Transverse colon (tissue), 4 donors: ENCODE data around the gene PPM1B. TPM values are rescaled to one million over a fixed set of nuclear protein-coding genes. Genes with fewer than 3 reads are reported as not detected.

Experiments used
- DNase-seq: peaks from one replicate; pipeline ENCODE4 v3.0.0-alpha.2; 2019
- H3K27ac ChIP-seq, 4 donors: fragments of 200-600 bp; sonication (generic); 2 replicates each; pipeline ENCODE4 v1.5.1; 2016 to 2018; ENCODE audit warnings: inconsistent platforms in 4 of 4
- H3K27me3 ChIP-seq: fragments of 200-600 bp; sonication (generic); 2 replicates; pipeline ENCODE4 v1.5.1; 2017; ENCODE audit warnings: inconsistent platforms
- H3K36me3 ChIP-seq, 4 donors: fragments of 200-600 bp; sonication (generic); 2 replicates each; pipeline ENCODE4 v1.5.1; 2017 to 2019; ENCODE audit warnings: inconsistent platforms in 4 of 4
- H3K4me1 ChIP-seq, 4 donors: fragments of 200-600 bp; sonication (generic); 2 replicates each; pipeline ENCODE4 v1.5.1; 2017 to 2020; ENCODE audit warnings: inconsistent platforms in 4 of 4
- H3K4me3 ChIP-seq, 4 donors: fragments of 200-600 bp; sonication (generic); 1 replicate in 1 of 4; 2 replicates in 3 of 4; pipeline versions ENCODE4 v1.5.1 to v1.6.1; 2017 to 2019; ENCODE audit warnings: inconsistent platforms in 4 of 4
- H3K9me3 ChIP-seq, 2 donors: fragments of 200-600 bp; sonication (generic); 2 replicates each; pipeline ENCODE4 v1.5.1; 2017 to 2019; ENCODE audit warnings: inconsistent platforms in 2 of 2
- CTCF ChIP-seq, 5 experiments: fragments of 200-600 bp in 3 of 5; fragments of 450-650 bp in 2 of 5; sonication (generic) in 3 of 5; IDR thresholded peaks; 1 replicate in 2 of 5; 2 replicates in 3 of 5; pipeline ENCODE4 v1.5.1; 2016 to 2017; ENCODE audit warnings: antibody characterized with exemption in 5 of 5, inconsistent platforms in 3 of 5, mild to moderate bottlenecking in 2 of 5, moderate library complexity in 1 of 5
- EP300 ChIP-seq: sonication (generic); formaldehyde crosslinking; IDR thresholded peaks from one replicate; pipeline ENCODE4 v1.6.1; 2017; ENCODE audit warnings: antibody characterized with exemption, low read depth
- POLR2A ChIP-seq: fragments of 450-650 bp; IDR thresholded peaks from one replicate; pipeline ENCODE4 v1.6.1; 2016; ENCODE audit warnings: antibody characterized with exemption, mild to moderate bottlenecking, moderate library complexity
- POLR2AphosphoS5 ChIP-seq, 3 donors: sonication (generic); formaldehyde crosslinking; IDR thresholded peaks; one replicate each; pipeline ENCODE4 v1.6.1; 2016; ENCODE audit warnings: antibody characterized with exemption in 3 of 3
- WGBS, 2 donors: methylation state at CpG; one replicate each; pipeline ENCODE4 v1.1.5; 2018; ENCODE audit warnings: low coverage in 1 of 2; 5-methylcytosine and 5-hydroxymethylcytosine counted together
- in situ Hi-C, 4 donors: fragments of 200-750 bp; cut with MboI; loops; one replicate each; pipeline versions ENCODE4 v1.15.0 to v1.15.1; 2017; ENCODE audit warnings: low sequenced_read_pairs in 3 of 4, low pct_ligation_motif_present in 1 of 4, low pct_unique_long_range_greater_than_20kb in 1 of 4
- intact Hi-C: fragments of 100-400 bp; cut with DNase I; formaldehyde crosslinking; loops from one replicate; pipeline ENCODE4 v1.15.1; 2023; ENCODE audit warnings: low total_unique reads
- total RNA-seq, 4 donors: library from RNA; depleted of rRNA; stranded (reverse); fragments of >200 nt; gene quantifications; one replicate each; pipeline ENCODE4 v1.1.0, GENCODE V29; 2016

Gene PPM1B
- total RNA-seq, 4 donors from 2014 or later, result 23.7 to 108 (median 67.0) TPM

GRCh38 chr2:44189104-44189503 is 20.4 kb downstream of the PPM1B start:
- in situ Hi-C loops (no loop called here), intact Hi-C loops (no loop called here)
- Histone ChIP-seq H3K27ac (no peak overlapping the region), H3K27me3 (no peaks in the 10 kb centered on the region), H3K4me3 (no peak overlapping the region), H3K4me1 (peaks cover 0 to 50% (median 9%) of the 10 kb centered on the region in 4 donors), H3K9me3 (no peaks in the 10 kb centered on the region), H3K36me3 (no peaks in the 10 kb centered on the region)
- DNase-seq, result no peak
- no peak for TF ChIP-seq POLR2A
- TF ChIP-seq POLR2AphosphoS5 (IDR thresholded peaks at IDR 0.05), result no peak
- TF ChIP-seq CTCF (IDR thresholded peaks at IDR 0.05), result no peak
- no peak for TF ChIP-seq EP300
- WGBS, 2 donors, result 82 to 89% methylated on average over 4 of the region's 4 CpGs

GRCh38 chr2:44190526-44190925 is 21.9 kb downstream of the PPM1B start:
- no peak for TF ChIP-seq POLR2A
- TF ChIP-seq EP300, result no peak
- TF ChIP-seq CTCF (IDR thresholded peaks at IDR 0.05), result no peak
- no peak for TF ChIP-seq POLR2AphosphoS5 (IDR thresholded peaks at IDR 0.05)
- no peak overlapping the region for H3K27ac ChIP-seq
- H3K4me1 ChIP-seq, result peaks cover 0 to 36% (median 8%) of the 10 kb centered on the region in 4 donors
- H3K27me3 ChIP-seq, result no peaks in the 10 kb centered on the region
- in situ Hi-C loops (no loop called here), intact Hi-C loops (no loop called here)
- 72 to 74% methylated on average over 3 of the region's 3 CpGs for WGBS, 2 donors
- H3K4me3 ChIP-seq, result no peak overlapping the region
- no peaks in the 10 kb centered on the region for H3K36me3 ChIP-seq
- DNase-seq, result no peak
- no peaks in the 10 kb centered on the region for H3K9me3 ChIP-seq

- no peak for DNase-seq
- H3K27ac ChIP-seq, result no peak overlapping the region
- no peaks in the 10 kb centered on the region for H3K36me3 ChIP-seq
- intact Hi-C loops (no loop called here), in situ Hi-C loops (no loop called here)
- H3K4me1 ChIP-seq, result peaks cover 0 to 28% (median 4%) of the 10 kb centered on the region in 4 donors
- no peaks in the 10 kb centered on the region for H3K27me3 ChIP-seq
- no peak for TF ChIP-seq EP300
- TF ChIP-seq CTCF (IDR thresholded peaks at IDR 0.05), result no peak
- TF ChIP-seq POLR2A, result no peak
- TF ChIP-seq POLR2AphosphoS5 (IDR thresholded peaks at IDR 0.05), result no peak
- no peak overlapping the region for H3K4me3 ChIP-seq
- no peaks in the 10 kb centered on the region for H3K9me3 ChIP-seq
These were observed 23.1 kb downstream of the PPM1B start for GRCh38 chr2:44191739-44192138.

- DNase-seq, result no peak
- in situ Hi-C loops (no loop called here), intact Hi-C loops (no loop called here)
- peaks cover 0 to 26% (median 4%) of the 10 kb centered on the region in 4 donors for H3K4me1 ChIP-seq
- no peak overlapping the region for H3K27ac ChIP-seq
- H3K4me3 ChIP-seq, result no peak overlapping the region
- no peaks in the 10 kb centered on the region for H3K9me3 ChIP-seq
- H3K36me3 ChIP-seq, result no peaks in the 10 kb centered on the region
- no peaks in the 10 kb centered on the region for H3K27me3 ChIP-seq
- no peak for TF ChIP-seq POLR2AphosphoS5 (IDR thresholded peaks at IDR 0.05)
- no peak for TF ChIP-seq POLR2A
- TF ChIP-seq CTCF (IDR thresholded peaks at IDR 0.05), result no peak
- TF ChIP-seq EP300, result no peak
- 70 to 87% methylated on average over 1 of the region's 1 CpG for whole genome bisulfite sequencing, 2 donors
These were observed 24.0 kb downstream of the PPM1B start for GRCh38 chr2:44192646-44193045.
